Tibial artery (tissue), 4 donors: ENCODE measurements around the gene UVRAG.

Experiments used
- DNase-seq, 2 donors: peaks; one replicate each; pipeline ENCODE4 v3.0.0-alpha.2; 2019
- H3K27ac ChIP-seq, 2 donors: fragments of 200-600 bp; sonication (generic) in 1 of 2; 1 replicate in 1 of 2; 2 replicates in 1 of 2; pipeline ENCODE4 v1.5.1; 2018 to 2019; ENCODE audit warnings: mild to moderate bottlenecking in 1 of 2
- H3K27me3 ChIP-seq, 2 donors: fragments of 200-600 bp; sonication (generic) in 1 of 2; one replicate each; pipeline versions ENCODE4 v1.5.1 to v1.6.0; 2016 to 2019
- H3K36me3 ChIP-seq, 3 donors: fragments of 200-600 bp; sonication (generic) in 2 of 3; one replicate each; pipeline ENCODE4 v1.5.1; 2016 to 2019; ENCODE audit warnings: mild to moderate bottlenecking in 2 of 3
- H3K4me1 ChIP-seq, 4 donors: fragments of 200-600 bp; sonication (generic) in 2 of 4; 1 replicate in 3 of 4; 2 replicates in 1 of 4; pipeline ENCODE4 v1.5.1; 2016 to 2019
- H3K4me3 ChIP-seq, 2 donors: fragments of 200-600 bp; sonication (generic) in 1 of 2; 1 replicate in 1 of 2; 2 replicates in 1 of 2; pipeline ENCODE4 v1.5.1; 2018 to 2019; ENCODE audit warnings: mild to moderate bottlenecking in 2 of 2
- H3K9me3 ChIP-seq, 3 donors: fragments of 200-600 bp; sonication (generic) in 1 of 3; one replicate each; pipeline ENCODE4 v1.5.1; 2016 to 2019
- intact Hi-C: fragments of 100-400 bp; cut with DNase I; formaldehyde crosslinking; loops from one replicate; pipeline ENCODE4 v1.15.0; 2023; ENCODE audit warnings: low total_unique reads
- TF ChIP-seq, protein P1 (sequence below), 2 experiments: fragments of 200-600 bp in 1 of 2; fragments of 450-650 bp in 1 of 2; IDR thresholded peaks; one replicate each; pipeline ENCODE4 v1.5.1; 2017 to 2019; ENCODE audit warnings: antibody characterized with exemption in 2 of 2, mild to moderate bottlenecking in 1 of 2, moderate library complexity in 1 of 2

The UVRAG gene

DNA sequence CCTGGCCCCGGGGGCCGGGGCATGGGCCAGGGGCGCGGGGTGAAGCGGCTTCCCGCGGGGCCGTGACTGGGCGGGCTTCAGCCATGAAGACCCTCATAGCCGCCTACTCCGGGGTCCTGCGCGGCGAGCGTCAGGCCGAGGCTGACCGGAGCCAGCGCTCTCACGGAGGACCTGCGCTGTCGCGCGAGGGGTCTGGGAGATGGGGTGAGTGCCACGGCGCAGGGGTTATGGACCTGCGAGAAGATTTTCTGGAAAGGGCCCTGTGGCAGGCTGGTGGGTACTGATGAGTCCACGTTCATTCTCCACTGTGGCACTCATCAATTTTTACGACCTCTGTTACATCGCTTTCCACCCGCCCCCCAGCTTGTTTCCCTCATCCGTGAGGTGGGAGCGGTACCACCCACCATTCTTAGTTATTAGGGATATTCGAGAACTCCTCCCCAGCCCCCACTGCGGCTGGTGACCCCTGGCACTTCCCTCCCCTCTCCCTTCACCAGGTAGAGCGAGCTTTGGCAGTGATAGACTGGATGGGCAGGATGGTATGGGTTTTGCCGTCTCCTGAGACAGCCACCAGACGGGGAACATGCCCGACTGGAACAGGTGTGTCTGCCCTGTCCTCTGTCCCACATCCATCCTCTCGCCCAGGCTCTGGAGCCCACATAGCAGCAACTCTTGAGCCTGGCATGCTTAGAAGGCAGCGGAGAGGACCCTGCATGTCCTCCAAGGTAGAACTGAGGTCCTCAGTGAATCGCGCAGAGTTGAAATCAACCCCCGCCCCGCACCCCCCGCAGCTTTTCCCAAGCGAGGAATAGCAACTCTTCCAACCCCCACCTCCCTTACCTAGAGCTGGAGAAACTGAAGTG is 45.9 kb upstream of the UVRAG start:
- TF ChIP-seq, protein P1, sequence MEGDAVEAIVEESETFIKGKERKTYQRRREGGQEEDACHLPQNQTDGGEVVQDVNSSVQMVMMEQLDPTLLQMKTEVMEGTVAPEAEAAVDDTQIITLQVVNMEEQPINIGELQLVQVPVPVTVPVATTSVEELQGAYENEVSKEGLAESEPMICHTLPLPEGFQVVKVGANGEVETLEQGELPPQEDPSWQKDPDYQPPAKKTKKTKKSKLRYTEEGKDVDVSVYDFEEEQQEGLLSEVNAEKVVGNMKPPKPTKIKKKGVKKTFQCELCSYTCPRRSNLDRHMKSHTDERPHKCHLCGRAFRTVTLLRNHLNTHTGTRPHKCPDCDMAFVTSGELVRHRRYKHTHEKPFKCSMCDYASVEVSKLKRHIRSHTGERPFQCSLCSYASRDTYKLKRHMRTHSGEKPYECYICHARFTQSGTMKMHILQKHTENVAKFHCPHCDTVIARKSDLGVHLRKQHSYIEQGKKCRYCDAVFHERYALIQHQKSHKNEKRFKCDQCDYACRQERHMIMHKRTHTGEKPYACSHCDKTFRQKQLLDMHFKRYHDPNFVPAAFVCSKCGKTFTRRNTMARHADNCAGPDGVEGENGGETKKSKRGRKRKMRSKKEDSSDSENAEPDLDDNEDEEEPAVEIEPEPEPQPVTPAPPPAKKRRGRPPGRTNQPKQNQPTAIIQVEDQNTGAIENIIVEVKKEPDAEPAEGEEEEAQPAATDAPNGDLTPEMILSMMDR (IDR thresholded peaks at IDR 0.05), result no peak
- no peaks in the 10 kb centered on the region for H3K36me3 ChIP-seq
- intact Hi-C loops, result no loop called here
- peaks cover 0 to 4% of the 10 kb centered on the region in 2 donors for H3K27me3 ChIP-seq
- peak in 1 of 2 donors; percentile 55 for DNase-seq
- H3K27ac ChIP-seq, result peak overlapping the region in 1 of 2 donors; percentile 10
- H3K4me1 ChIP-seq, result peaks cover 0 to 25% (median 18%) of the 10 kb centered on the region in 4 donors
- H3K4me3 ChIP-seq, result peak overlapping the region; percentile 45 to 57
- H3K9me3 ChIP-seq, result no peaks in the 10 kb centered on the region

DNA sequence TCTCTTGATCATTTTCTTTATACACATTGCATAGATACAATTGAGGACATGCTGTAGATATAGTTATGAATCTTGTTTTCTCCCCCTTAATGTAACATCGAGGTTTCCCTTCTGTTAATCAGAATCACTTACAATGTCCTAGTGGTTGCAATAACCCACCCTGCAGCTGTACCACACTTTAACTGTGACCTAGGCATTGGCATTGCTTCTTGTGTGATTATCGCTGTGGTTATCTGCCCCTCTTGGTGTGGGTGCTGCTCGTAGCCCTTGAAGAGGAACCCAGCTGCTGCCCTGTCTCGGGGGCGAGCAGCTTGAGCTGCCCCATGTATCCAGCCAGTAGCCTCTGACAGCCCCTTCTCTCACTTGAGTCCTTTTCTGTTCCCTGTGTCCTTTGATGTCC is 44.9 kb upstream of the UVRAG start:
- no peak overlapping the region for H3K4me3 ChIP-seq
- peak in 1 of 2 donors; percentile 9 for DNase-seq

DNA sequence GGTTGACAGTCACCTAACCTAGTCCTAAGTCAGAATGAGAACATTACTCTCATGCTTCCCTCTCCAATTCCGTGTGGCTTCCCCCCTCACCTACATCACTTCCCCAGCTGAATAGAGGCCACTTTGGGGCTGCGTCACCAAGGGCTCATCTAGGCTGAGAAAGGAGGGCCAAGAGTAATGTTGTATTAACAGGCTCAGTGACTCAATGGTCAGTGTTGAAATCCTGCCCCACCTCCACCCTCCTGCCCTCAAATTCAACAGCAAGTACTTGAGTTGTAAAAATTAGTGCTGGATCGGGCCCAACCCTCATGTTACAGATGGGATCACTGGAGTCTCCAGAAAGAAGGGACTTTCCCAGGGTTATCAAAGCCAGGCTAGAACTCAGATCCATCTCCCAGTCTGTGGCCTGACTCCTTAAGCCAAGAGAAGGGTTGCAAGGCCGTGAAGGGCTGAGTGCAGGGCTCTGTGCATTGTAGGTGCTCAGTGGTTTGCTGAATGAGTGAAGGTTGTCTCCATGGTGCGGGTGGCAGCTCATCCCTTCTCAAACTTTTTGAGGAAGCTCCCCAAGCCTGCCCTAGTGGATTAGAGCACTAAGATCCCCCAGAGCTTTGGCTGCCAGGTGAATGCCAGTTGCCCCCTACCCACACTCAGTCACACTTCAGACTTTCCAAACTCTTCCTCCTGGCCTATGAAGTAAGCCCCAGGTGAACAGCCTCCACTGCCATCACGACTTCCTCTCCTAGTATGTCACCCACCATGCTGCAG is 43.2 kb upstream of the UVRAG start:
- H3K27ac ChIP-seq, result no peak overlapping the region
- TF ChIP-seq, protein P1 (IDR thresholded peaks at IDR 0.05), result no peak
- H3K4me3 ChIP-seq, result no peak overlapping the region
- intact Hi-C loops, result no loop called here
- no peaks in the 10 kb centered on the region for H3K9me3 ChIP-seq
- peak; percentile 51 to 58 for DNase-seq
- no peaks in the 10 kb centered on the region for H3K36me3 ChIP-seq
- peaks cover 0 to 4% of the 10 kb centered on the region in 2 donors for H3K27me3 ChIP-seq
- H3K4me1 ChIP-seq, result peaks cover 0 to 25% (median 18%) of the 10 kb centered on the region in 4 donors

More for the DNA sequence above, 44.9 kb upstream of the UVRAG start:
- Histone ChIP-seq H3K27ac (no peak overlapping the region), H3K27me3 (peaks cover 0 to 4% of the 10 kb centered on the region in 2 donors), H3K36me3 (no peaks in the 10 kb centered on the region), H3K4me1 (peaks cover 0 to 25% (median 18%) of the 10 kb centered on the region in 4 donors), H3K9me3 (no peaks in the 10 kb centered on the region)
- intact Hi-C loops, result no loop called here
- TF ChIP-seq, protein P1 (IDR thresholded peaks at IDR 0.05), result no peak

DNA sequence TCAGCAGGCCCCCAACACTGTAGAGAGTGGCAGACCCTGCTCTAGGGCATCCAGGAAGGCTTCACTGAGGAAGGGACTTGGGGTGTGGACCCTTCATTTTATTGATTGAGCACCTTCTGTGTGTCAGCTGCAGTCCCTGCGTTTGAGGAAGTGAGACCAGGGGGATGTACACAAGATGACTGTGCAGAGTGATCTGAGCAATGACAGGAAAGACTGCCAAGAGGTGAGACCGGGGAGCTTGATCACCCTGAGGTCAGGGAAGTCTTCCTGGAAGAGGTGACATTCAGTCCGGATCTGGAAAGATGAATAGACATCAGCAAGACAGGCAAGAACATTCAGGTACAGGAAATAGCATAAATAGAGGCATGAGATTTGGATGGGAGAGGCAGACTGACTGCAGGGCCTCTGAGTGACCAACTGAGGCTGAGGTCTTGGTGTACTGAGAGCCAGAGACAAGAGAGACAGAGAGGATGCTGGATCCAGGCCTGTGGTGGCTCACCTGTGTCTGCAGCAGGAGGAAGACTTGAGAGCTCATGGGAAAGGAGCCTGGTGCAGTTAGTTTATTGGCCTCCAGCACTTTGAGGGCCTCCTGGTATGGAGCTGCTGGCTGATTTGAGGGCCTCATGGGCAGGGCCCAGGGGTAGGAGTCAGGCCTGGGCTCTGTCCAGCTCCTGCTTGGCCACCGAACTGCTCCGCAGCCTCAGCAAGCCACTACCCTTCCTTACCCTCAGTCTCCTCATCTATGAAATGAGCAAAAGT is 41.2 kb upstream of the UVRAG start:
- H3K9me3 ChIP-seq, result no peaks in the 10 kb centered on the region
- TF ChIP-seq, protein P1 (IDR thresholded peaks at IDR 0.05), result no peak
- H3K4me1 ChIP-seq, result peaks cover 0 to 9% (median 4%) of the 10 kb centered on the region in 4 donors
- H3K27me3 ChIP-seq, result peaks cover 0 to 3% of the 10 kb centered on the region in 2 donors
- H3K36me3 ChIP-seq, result no peaks in the 10 kb centered on the region
- no peak overlapping the region for H3K27ac ChIP-seq
- intact Hi-C loops, result no loop called here
- no peak overlapping the region for H3K4me3 ChIP-seq
- DNase-seq, result no peak

DNA sequence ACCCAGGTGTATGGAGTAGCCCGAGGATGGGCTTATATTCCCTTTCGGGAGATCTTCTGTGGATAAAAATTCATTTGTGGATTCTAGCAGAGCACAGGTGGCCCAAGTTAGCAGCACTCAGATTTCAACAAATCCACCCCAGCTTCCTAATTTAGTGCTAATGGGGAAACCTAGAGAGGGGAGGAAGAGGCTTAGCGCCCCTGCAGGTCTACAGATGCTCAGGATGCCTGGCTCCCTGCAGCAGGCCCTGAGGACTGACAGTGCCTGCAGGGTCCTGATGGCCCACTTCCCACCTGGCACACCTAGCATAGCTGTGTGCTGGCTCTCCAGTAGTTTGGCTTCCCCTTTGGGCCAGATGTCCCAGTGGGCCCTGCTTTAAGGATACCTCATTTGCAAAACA is 40.0 kb upstream of the UVRAG start:
- Histone ChIP-seq H3K27ac (no peak overlapping the region), H3K27me3 (no peaks in the 10 kb centered on the region), H3K9me3 (no peaks in the 10 kb centered on the region), H3K4me1 (no peaks in the 10 kb centered on the region), H3K36me3 (no peaks in the 10 kb centered on the region), H3K4me3 (no peak overlapping the region)
- TF ChIP-seq, protein P1 (IDR thresholded peaks at IDR 0.05), result no peak
- no peak for DNase-seq
- intact Hi-C loops, result no loop called here
